MCF 10A (cell line): ENCODE measurements around the gene CHMP6. TPM values are rescaled to one million over a fixed set of nuclear protein-coding genes. Genes with fewer than 3 reads are reported as not detected.
"Not testable (repeated sequence)": the region's sequence is repeated elsewhere in the genome, so short reads cannot be mapped to it uniquely, and the experiment has no call there.

Experiments used
- BruUV-seq: library from RNA; stranded (reverse); fragments of 400-500 nt; replicated peaks from 2 replicates; lab custom pipeline; 2021; lab: Mats Ljungman, UMichigan
- CTCF ChIA-PET: fragments of 300-600 bp; sonication (Branson Sonifier 250); formaldehyde crosslinking; extraction: SDS; loops from one replicate; lab custom pipeline; 2021; ENCODE audit warnings: antibody characterized with exemption, inconsistent platforms; lab: Yijun Ruan, JAX
- POLR2A ChIA-PET: fragments of 300-600, 350-650 bp; sonication (Branson Sonifier 250); formaldehyde crosslinking; extraction: SDS; loops from one replicate; lab custom pipeline; 2020; ENCODE audit warnings: antibody characterized with exemption, inconsistent platforms; lab: Yijun Ruan, JAX
- DNase-seq: peaks from one replicate; pipeline ENCODE4 v3.0.0-alpha.2; 2018; ENCODE audit not compliant: unreplicated experiment
- H3K27ac Mint-ChIP-seq: one replicate; pipeline ENCODE4 v1.8.0; 2022; ENCODE audit warnings: mild to moderate bottlenecking, low read depth, mixed read lengths; ENCODE audit not compliant: unreplicated experiment
- H3K27me3 Mint-ChIP-seq: one replicate; pipeline ENCODE4 v1.8.0; 2022; ENCODE audit warnings: mixed read lengths; ENCODE audit not compliant: insufficient read depth, unreplicated experiment
- H3K36me3 Mint-ChIP-seq: one replicate; pipeline ENCODE4 v1.8.0; 2022; ENCODE audit warnings: mild to moderate bottlenecking, moderate library complexity, mixed read lengths; ENCODE audit not compliant: insufficient read depth, unreplicated experiment
- H3K4me1 Mint-ChIP-seq: one replicate; pipeline ENCODE4 v1.8.0; 2022; ENCODE audit warnings: mixed read lengths; ENCODE audit not compliant: insufficient read depth, unreplicated experiment
- H3K4me3 Mint-ChIP-seq: one replicate; pipeline ENCODE4 v1.8.0; 2022; ENCODE audit warnings: mild to moderate bottlenecking, moderate library complexity, mixed read lengths; ENCODE audit not compliant: unreplicated experiment
- H3K9me3 Mint-ChIP-seq: one replicate; pipeline ENCODE4 v1.8.0; 2022; ENCODE audit warnings: mixed read lengths; ENCODE audit not compliant: unreplicated experiment
- intact Hi-C: fragments of 100-400 bp; cut with micrococcal nuclease; formaldehyde crosslinking; loops from 2 replicates; pipeline ENCODE4 v1.14.1; 2022
- total RNA-seq: library from RNA; stranded (reverse); gene quantifications from 2 replicates; pipeline ENCODE4 v1.2.3, GENCODE V29; 2022
- TF ChIP-seq, protein P1 (sequence below): fragments of 200-600 bp; IDR thresholded peaks from one replicate; pipeline ENCODE4 v1.8.0; 2022; ENCODE audit warnings: antibody characterized with exemption, mild to moderate bottlenecking; ENCODE audit not compliant: unreplicated experiment

Gene CHMP6
- total RNA-seq, 1 experiment from 2014 or later: 19.5 TPM

DNA sequence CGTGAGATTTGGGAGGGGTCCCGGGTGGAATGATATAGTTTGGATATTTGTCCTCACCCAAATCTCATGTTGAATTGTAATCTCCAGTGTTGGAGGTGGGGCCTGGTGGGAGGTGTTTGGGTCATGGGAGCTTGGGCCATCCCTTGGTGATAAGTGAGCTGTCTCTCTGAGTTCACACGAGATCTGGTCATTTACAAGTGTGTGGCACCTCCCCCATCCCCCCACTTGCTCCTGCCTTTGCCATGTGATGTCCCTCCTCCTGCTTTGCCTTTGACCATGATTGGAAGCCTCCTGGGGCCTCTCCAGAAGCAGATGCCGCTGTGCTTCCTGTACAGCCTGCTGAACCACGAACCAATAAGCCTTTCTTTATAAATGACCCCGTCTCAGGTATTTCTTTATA lies 22.0 kb downstream of the CHMP6 start:
- no peak for DNase-seq
- Mint-ChIP-seq H3K9me3 (peaks cover 18% of the 10 kb centered on the region), H3K36me3 (peaks cover 7% of the 10 kb centered on the region), H3K27ac (no peak overlapping the region), H3K4me1 (peaks cover 5% of the 10 kb centered on the region), H3K27me3 (peaks cover 11% of the 10 kb centered on the region), H3K4me3 (no peak overlapping the region)
- intact Hi-C loops: no loop called here
- ChIA-PET CTCF (no interaction called here), POLR2A (no interaction called here)
- no TSS peak for BruUV-seq
- TF ChIP-seq, protein P1, sequence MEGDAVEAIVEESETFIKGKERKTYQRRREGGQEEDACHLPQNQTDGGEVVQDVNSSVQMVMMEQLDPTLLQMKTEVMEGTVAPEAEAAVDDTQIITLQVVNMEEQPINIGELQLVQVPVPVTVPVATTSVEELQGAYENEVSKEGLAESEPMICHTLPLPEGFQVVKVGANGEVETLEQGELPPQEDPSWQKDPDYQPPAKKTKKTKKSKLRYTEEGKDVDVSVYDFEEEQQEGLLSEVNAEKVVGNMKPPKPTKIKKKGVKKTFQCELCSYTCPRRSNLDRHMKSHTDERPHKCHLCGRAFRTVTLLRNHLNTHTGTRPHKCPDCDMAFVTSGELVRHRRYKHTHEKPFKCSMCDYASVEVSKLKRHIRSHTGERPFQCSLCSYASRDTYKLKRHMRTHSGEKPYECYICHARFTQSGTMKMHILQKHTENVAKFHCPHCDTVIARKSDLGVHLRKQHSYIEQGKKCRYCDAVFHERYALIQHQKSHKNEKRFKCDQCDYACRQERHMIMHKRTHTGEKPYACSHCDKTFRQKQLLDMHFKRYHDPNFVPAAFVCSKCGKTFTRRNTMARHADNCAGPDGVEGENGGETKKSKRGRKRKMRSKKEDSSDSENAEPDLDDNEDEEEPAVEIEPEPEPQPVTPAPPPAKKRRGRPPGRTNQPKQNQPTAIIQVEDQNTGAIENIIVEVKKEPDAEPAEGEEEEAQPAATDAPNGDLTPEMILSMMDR: no peak

GRCh38 chr17:81015136-81015535 lies 23.5 kb downstream of the CHMP6 start:
- Mint-ChIP-seq H3K27ac (no peak overlapping the region), H3K36me3 (peaks cover 7% of the 10 kb centered on the region), H3K27me3 (peaks cover 11% of the 10 kb centered on the region), H3K4me3 (no peak overlapping the region), H3K4me1 (peaks cover 5% of the 10 kb centered on the region), H3K9me3 (peaks cover 18% of the 10 kb centered on the region)
- POLR2A ChIA-PET: interaction anchor here (1.1 to 1.4 kb wide), 4 partner anchors 13 to 988 kb away, joined by 3 to 4 read pairs (median 3); partner anchors contain the start of gene CHMP6
- CTCF ChIA-PET: interaction anchor here (0.6 kb wide), 1 partner anchor 366 kb away, joined by 3 read pairs; no protein-coding TSS in a partner anchor
- TF ChIP-seq, protein P1: no peak
- no peak for DNase-seq
- no TSS peak for BruUV-seq
- intact Hi-C loops: no loop called here

DNA sequence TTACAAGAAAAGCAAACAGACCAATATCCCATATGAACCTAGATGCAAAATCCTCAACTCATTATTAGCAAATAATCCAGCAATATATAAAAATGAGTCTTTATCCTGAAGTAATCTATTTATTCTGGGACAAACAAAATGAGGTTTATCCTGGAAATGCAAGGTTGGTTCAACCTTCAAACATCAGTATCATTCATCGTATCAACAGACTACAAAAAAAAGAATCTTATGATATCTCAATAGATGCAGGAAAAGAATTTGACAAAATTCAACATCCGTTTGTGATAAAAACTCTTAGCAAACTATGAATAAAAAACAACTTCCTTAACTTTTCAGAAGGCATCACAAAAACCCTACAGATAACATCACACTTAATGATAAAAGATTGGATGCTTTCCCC lies 24.9 kb downstream of the CHMP6 start:
- ChIA-PET POLR2A (no interaction called here), CTCF (no interaction called here)
- no peak for DNase-seq
- H3K4me1 Mint-ChIP-seq: peaks cover 5% of the 10 kb centered on the region
- TF ChIP-seq, protein P1: no peak
- no peak overlapping the region for H3K4me3 Mint-ChIP-seq
- peaks cover 7% of the 10 kb centered on the region for H3K36me3 Mint-ChIP-seq
- intact Hi-C loops: no loop called here
- BruUV-seq: no TSS peak
- H3K27ac Mint-ChIP-seq: no peak overlapping the region
- no peaks in the 10 kb centered on the region for H3K27me3 Mint-ChIP-seq
- H3K9me3 Mint-ChIP-seq: peaks cover 9% of the 10 kb centered on the region

- intact Hi-C loops, H3K4me1 Mint-ChIP-seq, H3K27me3 Mint-ChIP-seq, H3K9me3 Mint-ChIP-seq, DNase-seq, H3K36me3 Mint-ChIP-seq, H3K27ac Mint-ChIP-seq, POLR2A ChIA-PET, H3K4me3 Mint-ChIP-seq, BruUV-seq: not testable (repeated sequence)
- CTCF ChIA-PET: interaction anchor here (0.6 to 1.0 kb wide), 2 partner anchors 85 to 124 kb away, joined by 3 read pairs; no protein-coding TSS in a partner anchor
Observed at GRCh38 chr17:81017330-81017729, 25.7 kb downstream of the CHMP6 start.
